GM21526 (cell line): Measurements from ENCODE around the gene ANO1.

Source experiments
- ATAC-seq: cut with Tn5 transposase; IDR thresholded peaks from one replicate; pipeline ENCODE4 v1.9.1; 2021; ENCODE audit warnings: moderate library complexity; ENCODE audit not compliant: unreplicated experiment, low FRiP score

ANO1 gene

GRCh38 chr11:70049045-70049444 is 29.1 kb upstream of the ANO1 start:
- ATAC-seq: no peak

GRCh38 chr11:70050243-70050642 is 27.9 kb upstream of the ANO1 start:
- ATAC-seq: no peak

GRCh38 chr11:70054004-70054403 is 24.1 kb upstream of the ANO1 start:
- ATAC-seq: no peak

- no peak for ATAC-seq
These were observed 22.7 kb upstream of the ANO1 start for GRCh38 chr11:70055444-70055843.

- ATAC-seq: no peak
These were observed 21.0 kb upstream of the ANO1 start for GRCh38 chr11:70057080-70057479.

GRCh38 chr11:70059971-70060370 is 18.1 kb upstream of the ANO1 start:
- ATAC-seq: no peak

- ATAC-seq: no peak
These were observed 17.4 kb upstream of the ANO1 start for GRCh38 chr11:70060611-70061293.

GRCh38 chr11:70061734-70062133 is 16.4 kb upstream of the ANO1 start:
- no peak for ATAC-seq

- ATAC-seq: no peak
These were observed 15.0 kb upstream of the ANO1 start for GRCh38 chr11:70063121-70063520.

GRCh38 chr11:70063555-70063954 is 14.6 kb upstream of the ANO1 start:
- ATAC-seq: no peak

GRCh38 chr11:70064008-70064725 is 13.9 kb upstream of the ANO1 start:
- ATAC-seq: no peak

- no peak for ATAC-seq
These were observed 13.3 kb upstream of the ANO1 start for GRCh38 chr11:70064726-70065317.

- no peak for ATAC-seq
These were observed 12.6 kb upstream of the ANO1 start for GRCh38 chr11:70065318-70066135.

- ATAC-seq: no peak
These were observed 12.0 kb upstream of the ANO1 start for GRCh38 chr11:70066136-70066520.

- ATAC-seq: no peak
These were observed 11.5 kb upstream of the ANO1 start for GRCh38 chr11:70066628-70067027.

GRCh38 chr11:70067036-70067435 is 11.1 kb upstream of the ANO1 start:
- no peak for ATAC-seq

GRCh38 chr11:70067591-70068341 is 10.4 kb upstream of the ANO1 start:
- no peak for ATAC-seq

- ATAC-seq: no peak
These were observed 9.8 kb upstream of the ANO1 start for GRCh38 chr11:70068345-70068744.

- ATAC-seq: no peak
These were observed 9.2 kb upstream of the ANO1 start for GRCh38 chr11:70068950-70069349.

GRCh38 chr11:70070706-70071105 is 7.4 kb upstream of the ANO1 start:
- ATAC-seq: no peak
